Panc1 (cell line): ENCODE data around the gene LENEP. TPM values are rescaled to one million over a fixed set of nuclear protein-coding genes. Genes with fewer than 3 reads are reported as not detected.

Experiments
- ATAC-seq: fragments of 200-7000 bp; cut with Tn5 transposase; 2 replicates; pipeline ENCODE4 v1.9.1; 2020; ENCODE audit warnings: mild to moderate bottlenecking, moderate library complexity
- BruUV-seq: library from RNA; stranded (reverse); fragments of 400-500 nt; replicated peaks from 2 replicates; lab custom pipeline; 2021; lab: Mats Ljungman, UMichigan
- CTCF ChIA-PET: fragments of 300-600 bp; sonication (Branson Sonifier 250); formaldehyde crosslinking; loops from one replicate; lab custom pipeline; 2022; ENCODE audit warnings: antibody characterized with exemption; lab: Charles Lee
- POLR2A ChIA-PET: fragments of 300-600 bp; sonication (Branson Sonifier 250); formaldehyde crosslinking; loops from one replicate; lab custom pipeline; 2022; ENCODE audit warnings: antibody characterized with exemption; lab: Charles Lee
- DNase-seq: peaks from one replicate; pipeline ENCODE4 v3.0.0-alpha.2; 2010; ENCODE audit warnings: low read depth, low spot score
- H3K27ac ChIP-seq: 2 replicates; pipeline ENCODE4 v1.5.1; 2011; ENCODE audit warnings: mild to moderate bottlenecking, low read length, inconsistent platforms
- H3K27me3 ChIP-seq: fragments of 200-500 bp; sonication (Bioruptor generic); 2 replicates; pipeline ENCODE4 v1.6.0; 2014; ENCODE audit warnings: low read length, inconsistent platforms; ENCODE audit not compliant: control insufficient read depth, insufficient read depth
- H3K36me3 ChIP-seq: fragments of 200-500 bp; sonication (Bioruptor generic); 2 replicates; pipeline ENCODE4 v1.5.1; 2014; ENCODE audit warnings: inconsistent platforms, mild to moderate bottlenecking, low read length, moderate library complexity; ENCODE audit not compliant: control insufficient read depth, insufficient read depth
- H3K4me1 ChIP-seq: 2 replicates; pipeline ENCODE4 v1.5.1; 2011; ENCODE audit warnings: inconsistent platforms, mild to moderate bottlenecking, low read length, moderate library complexity; ENCODE audit not compliant: control insufficient read depth, insufficient read depth
- H3K4me3 ChIP-seq, 2 experiments: 2 replicates each; pipeline ENCODE4 v1.5.1; 2011 to 2012; ENCODE audit warnings: low read depth in 2 of 2, low read length in 2 of 2, mild to moderate bottlenecking in 2 of 2, inconsistent platforms in 1 of 2, moderate library complexity in 1 of 2
- H3K9me3 ChIP-seq: fragments of 200-500 bp; sonication (Bioruptor generic); 2 replicates; pipeline ENCODE4 v1.5.1; 2014; ENCODE audit warnings: low read depth, mild to moderate bottlenecking, inconsistent platforms, low read length, moderate library complexity; ENCODE audit not compliant: control insufficient read depth, insufficient read depth
- CTCF ChIP-seq: fragments of 450-650 bp; IDR thresholded peaks from 2 replicates; pipeline ENCODE4 v1.5.1; 2017; ENCODE audit warnings: mild to moderate bottlenecking
- POLR2AphosphoS5 ChIP-seq: IDR thresholded peaks from 2 replicates; pipeline ENCODE4 v1.6.1; 2012; ENCODE audit warnings: mild to moderate bottlenecking, low read depth, low read length, moderate library complexity
- REST ChIP-seq, 2 experiments: IDR thresholded peaks; 2 replicates each; pipeline ENCODE4 v1.6.1; 2011 to 2012; ENCODE audit warnings: low read depth in 2 of 2, control low read depth in 1 of 2, low read length in 1 of 2, mild to moderate bottlenecking in 1 of 2, moderate library complexity in 1 of 2; ENCODE audit not compliant: insufficient read depth in 1 of 2
- SIN3A ChIP-seq: IDR thresholded peaks from 2 replicates; pipeline ENCODE4 v1.6.1; 2012; ENCODE audit warnings: low read depth, mild to moderate bottlenecking, low read length, moderate library complexity, borderline replicate concordance; ENCODE audit not compliant: insufficient read depth
- TCF7L2 ChIP-seq: IDR thresholded peaks from 2 replicates; pipeline ENCODE4 v1.6.1; 2011; ENCODE audit warnings: mild to moderate bottlenecking, low read depth, low read length, inconsistent platforms
- in situ Hi-C: cut with HindIII; loops from 2 replicates; pipeline ENCODE4 v1.10.0; 2016; ENCODE audit warnings: low sequenced_read_pairs, low pct_unique_long_range_greater_than_20kb
- intact Hi-C: fragments of 100-400 bp; cut with micrococcal nuclease; formaldehyde crosslinking; loops from one replicate; pipeline ENCODE4 v1.10.0; 2022; ENCODE audit not compliant: unreplicated experiment
- total RNA-seq: library from RNA; stranded (reverse); gene quantifications from one replicate; pipeline ENCODE4 v1.2.1, GENCODE V29; 2021; ENCODE audit not compliant: unreplicated experiment

LENEP gene
- total RNA-seq, 1 experiment from 2014 or later = 0.67 TPM

GRCh38 chr1:155012026-155012546, 18.7 kb downstream of the LENEP start:
- BruUV-seq = no TSS peak
- intact Hi-C loops = no loop called here
- Histone ChIP-seq H3K36me3 (0 out of 2 replicates have a peak, but pooled peaks cover 7% of the 10 kb centered on the region), H3K9me3 (no peaks in the 10 kb centered on the region), H3K27ac (no peak overlapping the region), H3K27me3 (no peaks in the 10 kb centered on the region), H3K4me1 (peaks cover 39% of the 10 kb centered on the region), H3K4me3 (no peak overlapping the region)
- ChIA-PET POLR2A (no interaction called here), CTCF (interaction anchor here (0.6 to 0.7 kb wide), 3 partner anchors 13 to 19 kb away, joined by 3 to 7 read pairs (median 7); partner anchors contain the start of gene LENEP)
- TF ChIP-seq CTCF = no peak
- TF ChIP-seq SIN3A = no peak
- TF ChIP-seq REST (IDR thresholded peaks at IDR 0.05; ENCODE audit: insufficient read depth in 1 of 2, low read depth in 2 of 2, low read length in 1 of 2) = no peak
- TF ChIP-seq POLR2AphosphoS5 = no peak
- TF ChIP-seq TCF7L2 = no peak
- ATAC-seq (no peak), DNase-seq (no peak)
- in situ Hi-C loops = no loop called here

- H3K36me3 ChIP-seq = 0 out of 2 replicates have a peak, but pooled peaks cover 7% of the 10 kb centered on the region
- intact Hi-C loops (no loop called here), in situ Hi-C loops (no loop called here)
- no peak overlapping the region; the same call in 1 of the 2 replicates for H3K27ac ChIP-seq
- CTCF ChIA-PET = interaction anchor here (0.6 to 0.7 kb wide), 2 partner anchors 20 to 24 kb away, joined by 3 to 7 read pairs; partner anchors contain the start of gene LENEP
- TF ChIP-seq POLR2AphosphoS5 (no peak), REST (IDR thresholded peaks at IDR 0.05; ENCODE audit: insufficient read depth in 1 of 2, low read depth in 2 of 2, low read length in 1 of 2) (no peak), SIN3A (no peak), TCF7L2 (no peak), CTCF (no peak)
- no TSS peak for BruUV-seq
- ATAC-seq (no peak), DNase-seq (no peak)
- peaks cover 35% of the 10 kb centered on the region for H3K4me1 ChIP-seq
- no peak overlapping the region for H3K4me3 ChIP-seq
- H3K27me3 ChIP-seq = no peaks in the 10 kb centered on the region
- POLR2A ChIA-PET = interaction anchor here (0.5 kb wide), 1 partner anchor 9 kb away, joined by 4 read pairs; no protein-coding TSS in a partner anchor
- no peaks in the 10 kb centered on the region for H3K9me3 ChIP-seq
Observed at GRCh38 chr1:155012776-155013602, 19.6 kb downstream of the LENEP start.
